HCEC 1CT (cell line): Measurements from ENCODE around the gene NINL.

Experiments
- DNase-seq: peaks from one replicate; pipeline ENCODE4 v3.0.0-alpha.2; 2017

The NINL gene

DNA sequence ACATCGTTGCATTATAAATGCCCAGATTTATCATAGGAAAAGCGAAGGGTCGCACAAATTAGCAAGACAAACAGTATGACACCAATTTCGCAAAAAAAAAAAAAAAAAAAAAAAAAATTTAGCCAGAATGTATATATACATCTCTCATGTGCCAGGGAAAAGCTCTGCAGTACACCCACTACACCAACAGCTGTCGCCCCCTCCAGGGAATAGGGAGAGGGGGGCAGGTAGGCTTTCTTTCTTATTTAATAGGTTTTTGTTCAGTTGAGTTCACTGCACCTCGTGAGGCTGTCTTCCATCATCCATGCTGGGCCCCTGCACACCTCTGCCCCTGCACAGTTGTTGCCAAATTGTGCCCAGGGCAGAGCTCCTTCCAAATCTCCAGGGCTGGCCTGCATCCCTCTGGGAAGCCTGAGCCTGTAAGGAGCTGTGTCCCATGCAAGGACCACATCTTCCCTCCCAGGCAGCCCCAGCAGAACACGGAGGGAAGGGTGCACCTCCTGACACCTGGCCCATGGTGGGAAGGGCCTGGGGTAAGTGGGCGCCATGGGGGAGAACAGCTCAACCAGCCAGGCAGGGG, 85.4 kb downstream of the NINL start:
- no peak for DNase-seq

DNA sequence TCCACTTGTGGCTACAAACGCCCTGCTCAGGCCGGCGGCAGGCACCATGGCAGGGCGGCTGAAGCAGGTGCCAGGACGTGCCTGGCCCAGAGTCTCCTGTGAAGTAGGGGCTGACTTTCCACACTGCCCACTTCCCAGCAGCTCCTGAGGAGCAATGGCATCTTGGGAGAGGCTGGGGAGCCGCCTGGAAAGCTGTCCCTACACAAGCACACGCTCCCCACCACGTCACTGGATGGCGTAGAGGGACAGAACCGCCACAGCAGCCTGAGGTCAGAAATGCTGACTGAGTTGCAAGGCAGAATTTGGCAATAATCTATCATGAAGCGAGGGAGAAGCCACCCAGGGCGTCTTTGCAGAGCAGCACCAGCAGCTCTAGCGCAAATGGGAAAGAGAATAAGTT, 86.3 kb downstream of the NINL start:
- no peak for DNase-seq

DNA sequence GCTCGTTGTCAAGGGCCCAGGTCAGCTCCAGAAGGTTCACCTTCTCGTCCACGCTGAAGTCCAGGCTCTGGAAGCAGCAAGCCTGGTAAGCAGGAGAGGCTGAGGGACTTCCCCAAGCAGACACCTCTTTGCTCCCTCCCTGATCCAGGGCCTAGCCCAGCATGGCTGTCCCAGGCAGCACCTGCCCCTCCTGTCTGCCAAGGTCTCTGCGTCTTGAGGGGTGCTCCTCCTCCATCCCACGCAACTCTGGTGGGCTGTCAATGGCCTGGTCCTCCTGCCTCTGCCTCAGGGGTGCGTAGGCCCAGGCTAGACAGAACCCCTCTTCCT, 87.1 kb downstream of the NINL start:
- DNase-seq = no peak

DNA sequence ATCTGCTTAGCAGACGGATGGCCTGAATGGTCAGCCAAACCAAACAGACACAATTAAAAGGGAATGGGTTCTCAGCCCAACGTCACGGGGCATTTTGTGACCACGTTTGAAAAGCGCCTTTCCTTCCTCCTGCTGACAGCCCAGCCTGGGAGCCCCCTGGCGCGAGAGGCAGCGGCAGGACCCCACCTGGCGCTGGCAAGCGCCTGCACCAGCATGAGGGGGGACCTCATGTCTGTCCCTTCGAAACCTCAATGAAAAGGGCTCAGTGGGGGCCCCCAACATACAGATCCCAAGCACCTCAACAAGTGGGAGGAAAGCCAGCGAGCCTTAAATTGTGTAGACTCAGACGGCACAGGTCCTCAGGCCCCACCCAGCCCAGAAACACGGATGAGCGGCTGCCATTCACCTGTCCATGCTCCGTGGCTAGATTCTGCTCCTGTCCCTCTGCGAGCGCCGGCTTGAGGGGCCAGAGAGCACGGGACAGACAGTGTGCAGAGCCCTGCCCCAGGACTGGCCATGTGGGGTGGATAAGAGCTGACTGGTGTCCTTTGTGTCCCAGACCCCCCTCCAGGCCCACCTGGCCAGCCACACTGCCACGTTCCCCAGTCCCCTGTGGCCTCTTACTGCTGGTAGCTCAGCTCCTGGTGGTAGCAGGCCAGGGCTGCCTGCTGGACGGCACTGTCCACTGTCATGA, 87.6 kb downstream of the NINL start:
- DNase-seq = no peak

DNA sequence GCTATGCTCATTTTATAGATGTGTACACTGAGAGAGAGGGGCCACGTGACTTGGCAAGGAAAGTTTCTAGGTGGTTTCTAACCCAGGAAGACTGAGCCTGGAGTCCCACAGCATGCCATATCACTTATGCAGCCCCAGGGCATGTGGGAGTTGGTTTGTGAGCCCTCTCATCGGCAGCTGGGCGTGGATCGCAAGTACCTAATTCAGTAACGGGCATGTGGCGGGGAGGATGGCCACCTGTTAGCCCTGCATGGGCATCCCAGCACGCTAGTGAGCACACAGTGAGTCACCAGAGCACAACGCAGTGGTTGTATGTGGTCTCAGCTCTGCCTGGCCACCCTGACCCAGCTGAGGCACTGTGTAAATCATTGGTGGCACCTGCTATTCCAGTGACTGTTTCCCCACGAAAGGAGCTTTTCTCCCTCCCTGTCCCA, 88.3 kb downstream of the NINL start:
- peak; percentile 14 for DNase-seq

DNA sequence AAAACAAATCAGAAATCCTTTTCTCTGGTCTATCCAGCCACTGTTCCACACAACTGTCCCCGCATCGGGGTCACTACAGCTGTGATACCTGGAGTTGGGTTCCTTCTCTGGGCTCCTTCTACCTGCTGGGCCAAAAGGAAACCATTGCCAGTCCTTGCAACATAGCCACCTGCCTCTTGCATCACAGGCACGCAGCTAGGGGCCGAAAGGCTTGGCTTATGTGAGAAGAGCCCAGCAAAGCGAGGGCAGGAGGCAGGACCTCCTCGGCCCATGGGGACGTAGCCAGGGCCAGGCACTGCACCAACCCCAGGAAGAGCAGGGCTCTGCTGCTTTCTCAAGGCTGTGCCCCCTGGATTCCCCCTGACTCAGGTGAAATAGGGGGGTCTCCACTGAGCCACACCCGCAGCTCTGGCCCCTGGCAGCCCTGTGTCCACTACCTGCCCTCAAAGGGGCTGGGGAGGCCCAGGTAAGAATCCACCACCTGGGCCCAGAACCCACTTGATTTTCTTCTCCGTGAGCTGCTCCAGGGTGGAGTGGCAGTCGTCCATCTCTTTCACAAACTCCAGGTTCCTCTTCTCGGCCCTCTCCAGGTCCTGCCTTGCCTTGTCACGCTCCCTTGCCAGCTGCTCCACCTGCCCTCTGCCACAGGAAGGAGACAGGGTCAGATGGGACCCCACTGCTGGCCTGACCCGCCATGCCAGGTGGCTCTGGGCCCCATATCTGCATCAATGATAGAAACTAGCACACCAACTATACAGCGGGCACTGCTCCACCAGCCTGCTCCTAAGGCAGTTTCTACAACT, 89.0 kb downstream of the NINL start:
- no peak for DNase-seq

DNA sequence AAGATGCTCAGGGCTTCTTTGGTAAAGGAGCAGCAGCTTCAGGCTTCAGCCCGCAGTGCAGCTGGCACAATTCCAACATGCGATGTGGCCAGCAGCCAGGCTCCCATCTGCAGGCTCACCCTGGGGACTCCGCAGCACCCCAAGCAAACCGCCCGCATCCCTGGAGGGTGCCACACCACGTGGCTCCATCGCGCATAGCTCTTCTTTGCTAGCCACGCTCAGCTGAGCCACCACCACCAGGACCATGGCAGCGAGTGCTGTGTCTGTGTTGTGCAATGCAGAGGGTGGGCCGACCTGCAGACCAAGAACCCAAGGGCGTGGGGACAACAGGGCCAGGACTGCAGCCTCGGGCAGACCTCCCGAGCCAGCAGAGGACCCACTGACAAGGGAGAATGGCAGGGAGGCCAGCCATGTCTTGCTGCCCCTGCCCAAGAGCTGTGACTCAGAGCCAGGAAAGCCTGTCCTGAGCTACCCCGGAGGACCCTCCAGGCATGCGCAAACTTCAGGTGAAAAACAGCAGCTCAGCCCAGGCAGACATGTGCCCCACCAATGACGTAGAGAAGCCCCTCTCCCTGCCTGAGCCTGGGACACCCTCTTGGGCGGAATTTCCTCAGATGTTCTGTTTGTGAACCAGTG, 90.0 kb downstream of the NINL start:
- no peak for DNase-seq

DNA sequence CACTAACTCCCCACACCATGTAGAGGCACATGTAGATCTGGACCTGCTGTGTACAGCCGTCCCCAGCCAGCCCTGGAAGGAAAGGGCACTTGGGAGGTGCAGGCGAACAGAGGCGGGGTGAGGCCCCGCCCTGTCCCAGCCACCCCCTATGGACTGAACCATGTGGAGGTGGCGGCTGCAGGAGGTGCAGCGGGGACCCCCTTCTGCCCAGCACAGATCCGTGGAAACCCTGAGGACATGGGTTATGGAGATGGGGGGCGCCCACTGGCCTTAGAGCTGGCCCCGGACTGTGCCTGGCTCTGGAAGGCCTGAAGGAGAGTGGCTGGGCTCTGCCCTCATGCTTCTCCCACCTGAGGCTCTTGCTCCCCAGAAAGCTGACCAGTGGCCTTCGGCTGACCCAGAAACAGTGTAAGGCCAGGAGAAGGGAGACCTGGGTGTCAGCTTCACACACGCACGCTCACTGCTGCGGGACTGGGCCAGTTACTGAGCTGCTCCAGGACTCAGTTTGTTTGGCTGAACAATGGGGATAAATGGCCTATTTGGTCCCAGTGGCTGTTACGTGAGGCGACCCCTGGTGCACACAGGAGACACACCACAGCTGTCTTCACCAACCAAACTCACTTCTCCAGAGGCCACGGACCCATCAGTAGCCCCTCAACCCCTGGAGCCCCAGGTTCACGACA, 90.7 kb downstream of the NINL start:
- DNase-seq = no peak

DNA sequence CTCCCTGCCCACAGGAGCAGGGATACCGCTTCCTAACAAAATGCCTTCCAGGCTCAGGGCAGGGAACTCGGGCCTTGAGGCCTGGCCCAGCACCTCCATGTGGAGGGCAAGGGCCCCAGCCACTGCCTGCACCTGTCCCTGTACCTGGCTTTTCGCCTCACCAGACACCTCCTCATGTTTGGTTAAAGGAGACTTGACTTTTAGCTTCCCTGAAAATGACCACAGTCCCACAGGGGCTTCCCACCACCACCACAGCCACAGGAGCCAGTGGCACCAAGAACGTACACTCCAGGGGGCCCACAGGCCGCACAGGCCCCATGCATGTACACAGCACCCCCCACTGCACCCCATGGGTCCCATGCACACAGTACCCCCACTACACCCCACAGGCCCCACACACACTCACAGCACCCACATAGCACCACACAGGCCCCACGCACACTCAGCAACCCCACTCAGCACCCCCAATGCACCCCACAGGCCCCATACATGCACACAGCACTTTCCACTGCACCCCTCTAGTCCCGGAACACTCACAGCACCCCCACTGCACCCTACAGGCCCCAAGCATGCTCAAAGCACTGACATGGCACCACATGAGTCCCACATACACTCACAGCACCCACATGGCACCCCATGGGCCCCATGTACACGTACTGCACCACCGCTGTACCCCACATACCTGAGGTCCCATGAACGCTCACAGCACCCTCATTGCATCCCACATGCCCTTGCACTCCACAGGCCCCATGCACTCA, 91.4 kb downstream of the NINL start:
- DNase-seq = no peak

DNA sequence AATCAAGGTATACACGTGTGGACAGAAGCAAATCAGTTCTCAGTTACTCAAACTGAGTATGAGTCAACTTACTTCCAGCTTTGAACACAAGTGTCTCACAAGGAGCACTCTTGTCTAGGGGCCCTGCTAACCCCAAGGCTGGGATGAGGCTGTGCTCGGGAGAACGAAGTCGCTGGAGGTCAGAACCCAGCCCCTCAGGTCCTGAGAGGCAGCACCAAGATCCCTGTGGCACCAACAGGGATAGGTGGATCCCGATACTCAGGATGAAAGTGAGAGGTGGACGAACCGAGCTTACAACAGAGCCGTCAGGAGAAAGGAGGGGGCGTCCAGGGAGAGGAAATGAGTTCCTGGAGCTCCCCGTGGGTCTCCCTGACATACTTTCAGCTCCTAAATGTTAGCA, 92.2 kb downstream of the NINL start:
- DNase-seq = no peak

DNA sequence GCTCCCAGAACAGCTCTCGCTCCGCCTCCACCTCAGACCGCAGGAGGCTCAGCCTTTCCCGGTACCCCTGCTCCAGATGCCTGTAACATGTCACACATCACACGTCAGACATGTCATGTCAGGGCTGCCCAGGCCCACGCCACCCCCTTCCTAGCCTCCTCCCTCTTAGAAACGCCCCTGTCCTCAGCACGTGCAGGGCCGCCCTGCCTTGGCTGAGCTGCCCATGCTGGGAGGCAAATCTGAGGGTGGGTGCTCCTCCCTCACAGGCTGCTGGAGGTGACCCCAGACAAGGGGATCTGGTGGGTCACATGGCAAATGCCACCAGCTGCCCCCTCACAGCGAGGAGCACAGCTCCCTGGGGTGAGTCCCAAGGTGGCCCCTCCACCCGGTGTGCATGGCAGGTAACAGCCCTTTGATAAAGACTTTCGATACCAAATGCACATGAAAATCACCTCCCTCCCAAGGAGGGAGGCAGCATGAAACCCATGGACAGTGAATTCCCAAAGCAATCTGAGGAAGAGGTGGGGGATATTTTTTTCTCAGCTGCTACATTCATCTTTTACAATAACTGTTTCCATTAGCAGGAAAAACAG, 93.8 kb downstream of the NINL start:
- no peak for DNase-seq

DNA sequence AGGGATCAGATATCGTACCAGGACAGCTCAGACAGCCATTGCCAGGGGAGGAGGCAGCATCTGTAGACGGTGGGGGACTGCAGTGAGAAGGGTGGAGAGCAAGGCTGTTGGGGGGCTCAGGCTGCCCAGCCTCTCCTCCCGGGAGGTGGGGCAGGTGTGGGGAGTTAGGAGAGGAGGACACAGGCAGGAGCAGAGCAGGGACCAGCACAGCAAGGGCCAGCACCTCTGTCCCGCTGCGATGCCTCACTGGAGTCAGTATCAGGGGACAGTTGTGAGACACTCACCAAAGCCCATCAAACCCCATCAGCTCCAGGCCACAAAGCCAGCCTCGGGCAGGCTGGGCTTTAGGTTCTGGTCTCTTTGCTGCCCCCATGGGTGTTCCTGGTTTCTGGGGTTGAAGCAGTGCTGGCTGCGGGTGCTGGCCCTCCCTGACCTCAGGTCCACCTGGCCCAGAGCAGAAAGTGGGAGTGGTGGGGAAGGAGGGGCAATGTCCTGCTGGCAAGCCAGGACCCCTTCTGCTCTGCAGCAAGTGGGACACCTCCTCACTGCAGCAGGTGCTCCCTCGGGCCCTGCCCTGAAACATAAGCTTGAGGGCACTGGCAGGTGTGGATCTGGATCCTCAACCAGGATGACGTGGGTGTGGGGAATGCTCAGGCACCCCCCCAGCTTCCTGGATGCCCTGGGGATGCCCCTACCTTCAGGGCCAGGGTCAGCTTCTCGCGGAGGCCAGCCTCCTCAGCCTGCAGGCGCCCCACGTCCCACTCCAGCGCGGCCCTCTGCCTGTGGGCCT, 94.5 kb downstream of the NINL start:
- no peak for DNase-seq

DNA sequence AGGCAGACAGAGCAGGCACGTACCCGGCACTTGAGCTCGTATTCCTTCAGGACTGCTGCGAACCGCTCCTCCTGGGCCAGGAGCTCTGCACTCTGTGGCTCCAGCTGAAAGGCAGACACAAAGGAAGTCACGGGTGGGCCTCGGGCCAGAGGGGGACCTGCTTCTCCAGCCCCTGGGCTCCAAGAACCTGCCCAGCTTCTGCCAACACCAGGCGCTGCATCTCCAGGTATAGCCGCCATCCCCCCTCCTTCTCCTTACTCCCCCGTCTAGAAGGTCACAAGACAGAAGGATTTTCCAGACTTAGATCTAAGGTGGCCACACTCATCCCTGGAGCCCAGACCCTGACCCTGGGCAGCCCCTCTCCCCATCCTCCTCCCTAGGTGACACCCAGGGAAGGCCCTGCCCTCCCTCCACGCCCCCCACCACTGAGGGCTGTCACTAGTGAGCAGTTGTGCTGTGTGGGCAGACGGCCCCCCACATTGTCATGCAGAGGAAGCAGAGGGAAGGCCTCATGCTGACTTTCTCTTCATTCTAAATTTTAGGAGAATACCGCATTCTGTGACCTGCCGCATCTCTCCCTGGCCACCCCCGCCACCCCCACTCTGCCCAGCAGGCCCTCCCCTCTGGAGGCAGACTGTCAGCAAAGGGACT, 96.0 kb downstream of the NINL start:
- DNase-seq = no peak

DNA sequence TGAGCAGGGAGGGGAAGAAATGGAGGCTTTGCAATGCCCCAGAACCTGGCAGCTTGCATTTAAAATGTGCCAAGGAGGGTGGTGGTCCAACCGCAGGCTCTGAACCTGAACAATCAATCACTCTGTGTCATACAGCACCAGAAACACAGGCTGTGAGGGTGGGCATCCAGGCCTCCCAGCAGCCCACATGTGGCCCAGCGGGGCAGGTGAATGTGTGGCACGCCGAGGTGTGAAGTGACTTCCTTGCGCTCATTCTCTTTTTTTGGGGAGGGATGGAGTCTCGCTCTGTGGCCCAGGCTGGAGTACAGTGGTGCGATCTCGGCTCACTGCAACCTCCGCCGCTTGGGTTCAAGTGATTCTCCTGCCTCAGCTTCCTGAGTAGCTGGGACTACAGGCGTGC, 97.4 kb downstream of the NINL start:
- DNase-seq = no peak

DNA sequence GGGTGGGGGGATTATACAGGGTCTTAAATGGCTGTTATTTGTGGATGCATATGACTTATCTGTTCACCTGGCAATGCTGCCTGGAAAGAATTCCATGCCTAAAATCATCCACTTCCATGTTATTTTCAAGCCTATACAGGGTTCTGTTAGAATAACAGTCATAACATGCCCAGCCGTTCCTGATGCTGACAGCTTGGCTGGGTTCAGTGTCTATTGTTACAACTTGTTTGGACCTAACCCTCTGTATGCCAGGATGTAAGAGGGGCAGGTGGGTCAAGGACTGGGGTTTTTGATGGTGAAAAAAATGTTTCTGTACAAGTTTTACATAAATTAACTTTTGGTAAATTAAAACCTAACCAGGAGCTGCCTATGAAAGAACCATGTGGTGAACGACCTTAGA, 98.0 kb downstream of the NINL start:
- no peak for DNase-seq

DNA sequence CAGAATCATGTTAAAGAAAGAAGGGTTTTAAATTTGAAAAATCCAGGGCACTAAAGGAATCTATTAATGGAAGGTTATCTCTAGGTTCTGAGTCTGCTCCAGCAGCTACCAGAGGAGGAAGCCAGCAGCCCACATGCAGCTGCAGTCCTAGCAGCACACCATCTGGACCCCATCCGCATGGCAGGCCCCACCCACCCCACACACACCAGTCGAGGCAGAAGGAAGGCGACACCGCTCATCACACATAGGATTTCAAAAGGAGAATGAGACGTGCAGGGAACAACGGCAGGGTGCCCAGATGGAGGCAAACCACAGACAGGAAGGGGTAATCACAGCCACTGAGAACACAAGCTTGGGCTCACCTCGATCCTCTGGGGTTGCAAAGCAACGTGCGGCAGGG, 99.0 kb downstream of the NINL start:
- DNase-seq = no peak

DNA sequence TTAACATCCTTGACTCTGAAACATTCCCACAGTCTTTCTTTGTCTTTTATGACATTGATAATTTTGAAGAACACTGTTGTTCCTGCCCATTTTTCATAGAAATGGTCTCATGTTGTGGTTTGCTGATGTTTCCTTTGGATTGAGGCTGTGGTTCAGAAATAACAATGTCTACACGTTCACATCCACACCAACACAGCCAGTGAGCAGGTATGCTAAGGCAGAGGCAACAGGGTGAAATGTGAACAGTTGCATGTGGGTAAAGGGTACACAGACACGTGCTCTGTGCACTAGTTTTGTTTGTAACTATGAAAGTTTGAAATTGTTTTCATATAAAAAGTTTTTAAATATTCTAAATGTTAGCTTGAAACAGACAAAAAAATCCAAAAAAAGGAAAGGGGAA, 99.5 kb downstream of the NINL start:
- DNase-seq = no peak

DNA sequence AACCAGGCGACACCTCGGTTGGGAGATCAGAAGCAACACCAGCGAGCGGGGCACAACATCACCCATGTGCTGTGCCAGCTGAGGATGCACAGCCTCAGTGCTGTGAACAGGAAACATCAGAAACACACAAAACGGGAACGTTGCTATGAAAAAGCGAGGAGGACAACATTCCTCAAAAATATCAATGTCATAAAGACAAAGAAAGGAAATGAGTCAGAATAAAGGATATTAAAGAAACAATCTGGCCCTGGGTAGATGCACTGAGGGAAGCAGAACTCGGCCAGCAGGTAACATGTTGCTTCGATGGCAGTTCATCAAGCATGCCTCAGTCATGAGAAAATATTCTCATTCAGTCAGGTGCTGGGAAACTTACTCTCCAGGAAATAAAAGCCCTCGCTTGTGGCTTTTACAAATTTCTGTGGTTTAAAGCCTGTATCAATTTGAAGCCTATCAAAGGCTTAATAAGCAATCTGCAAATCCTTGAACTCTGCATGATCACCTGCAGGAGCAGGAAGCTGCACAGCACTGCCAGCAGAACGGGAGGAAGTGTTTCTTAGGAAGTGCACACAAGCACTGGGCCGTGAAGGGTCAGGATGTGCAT, 100.3 kb downstream of the NINL start:
- no peak for DNase-seq

DNA sequence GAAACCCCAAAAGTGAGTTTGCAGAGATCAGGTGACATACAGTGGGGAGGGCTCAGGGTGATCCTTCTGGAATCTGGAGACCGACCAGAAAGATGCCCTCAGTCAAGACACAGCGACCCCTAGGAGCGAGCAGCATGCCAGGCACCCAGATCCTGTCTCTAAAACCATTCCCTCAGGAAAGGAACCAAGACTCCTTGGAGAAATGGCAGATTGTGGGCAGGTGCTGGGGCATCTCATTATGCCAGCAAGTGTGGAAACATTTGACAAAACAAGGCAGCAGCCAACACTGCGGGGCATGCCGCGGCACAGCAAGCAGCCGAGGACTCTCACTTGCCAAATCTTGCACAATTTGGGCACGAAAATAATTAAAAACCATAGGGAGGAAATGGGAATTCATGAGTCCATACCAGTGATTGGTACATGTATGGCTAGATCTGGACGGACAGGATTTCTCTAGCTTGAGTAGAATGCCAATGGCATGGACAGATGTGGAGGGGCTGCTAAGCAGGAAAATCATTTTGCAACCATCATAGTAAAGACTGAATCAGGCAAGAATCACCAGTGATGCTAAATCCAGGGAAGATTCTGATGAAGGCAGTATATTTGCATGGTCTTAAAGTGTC, 101.0 kb downstream of the NINL start:
- no peak for DNase-seq
